CD4-positive, alpha-beta T cell treated with Interleukin-6 at 100 ng/mL for 8 hours (primary cell): ENCODE measurements around the gene MORN3.
"Not testable (repeated sequence)": the region's sequence is repeated elsewhere in the genome, so short reads cannot be mapped to it uniquely, and the experiment has no call there.

Experiments
- DNase-seq: peaks from one replicate; pipeline ENCODE4 v3.0.0-alpha.2; 2020; ENCODE audit warnings: mixed read lengths, low spot score

MORN3 gene

DNA sequence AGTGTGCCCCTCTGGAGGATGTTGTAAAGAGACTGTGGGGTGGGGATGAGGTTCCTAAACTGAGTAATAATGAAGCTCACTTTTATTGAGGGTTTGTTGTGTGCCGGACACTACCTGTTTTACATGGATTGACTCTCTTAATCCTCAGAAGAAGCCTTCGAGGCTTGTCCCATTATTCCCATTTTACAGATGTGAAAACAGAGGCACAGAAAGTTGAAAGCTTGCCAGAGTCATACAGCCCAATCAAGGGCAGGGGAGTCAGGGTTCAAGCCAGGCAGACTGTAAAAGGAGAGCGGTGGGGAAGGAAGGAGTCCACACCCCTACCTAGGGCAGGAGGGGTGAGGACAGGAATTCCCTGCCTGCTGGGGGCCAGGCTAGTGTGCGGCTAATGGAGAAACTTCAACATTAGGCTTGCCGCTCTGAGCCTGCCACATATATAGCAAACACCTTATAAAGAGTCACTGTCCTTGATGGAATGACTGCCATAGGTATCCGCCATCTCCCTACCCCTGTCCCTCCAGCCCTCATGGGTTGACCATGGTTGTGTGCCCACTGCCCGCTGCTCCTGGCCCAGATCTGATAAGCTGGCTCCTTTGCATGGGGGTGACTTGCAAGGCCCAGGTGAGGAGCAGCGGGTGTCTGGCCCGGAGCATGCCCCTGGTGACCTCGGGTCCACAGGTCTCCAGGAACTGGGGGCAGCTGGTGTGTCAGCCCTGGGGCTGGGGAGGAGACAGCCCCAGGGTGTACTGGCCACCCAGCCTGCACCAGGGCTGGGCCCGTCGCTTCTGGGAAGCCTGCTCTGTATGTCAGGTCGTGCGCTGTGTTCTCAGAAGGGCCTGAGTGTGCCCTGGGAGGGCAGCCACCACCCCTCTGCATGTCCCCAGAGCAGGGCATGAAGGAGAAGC lies 30.9 kb downstream of the MORN3 start:
- DNase-seq: no peak

DNA sequence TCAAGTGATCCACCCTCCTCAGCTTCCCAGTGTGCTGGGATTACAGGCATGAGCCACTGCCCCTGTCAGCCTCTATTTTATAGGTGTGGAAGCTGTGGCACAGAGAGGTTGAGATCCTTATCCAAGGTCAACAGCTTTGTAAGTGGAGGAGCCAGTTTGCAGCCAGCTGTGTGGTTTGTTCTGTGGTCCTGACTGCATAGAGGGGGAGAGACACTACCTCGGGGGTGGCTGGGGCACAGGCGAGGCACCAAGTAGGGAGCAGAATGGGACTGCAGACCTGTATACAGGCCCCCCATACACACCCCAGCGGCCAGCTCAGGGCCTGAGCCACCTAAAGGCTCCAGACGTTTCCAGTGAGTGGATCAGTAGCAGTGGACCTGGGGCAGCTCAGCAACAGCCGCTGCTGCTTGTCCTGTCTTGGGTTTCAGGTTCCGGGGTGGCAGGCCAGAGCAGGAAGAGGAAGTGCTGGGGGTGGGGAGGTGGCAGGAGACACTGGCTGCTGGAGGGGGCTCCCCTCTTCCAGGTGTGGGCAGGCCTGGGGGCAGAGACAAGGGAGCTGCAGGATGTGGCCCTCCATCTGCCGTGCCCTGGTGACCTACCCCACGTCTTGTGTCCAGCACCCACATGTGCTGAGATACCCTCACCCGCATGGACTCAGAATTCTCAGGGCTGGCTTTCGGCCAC lies 32.1 kb downstream of the MORN3 start:
- peak; percentile 65 for DNase-seq

DNA sequence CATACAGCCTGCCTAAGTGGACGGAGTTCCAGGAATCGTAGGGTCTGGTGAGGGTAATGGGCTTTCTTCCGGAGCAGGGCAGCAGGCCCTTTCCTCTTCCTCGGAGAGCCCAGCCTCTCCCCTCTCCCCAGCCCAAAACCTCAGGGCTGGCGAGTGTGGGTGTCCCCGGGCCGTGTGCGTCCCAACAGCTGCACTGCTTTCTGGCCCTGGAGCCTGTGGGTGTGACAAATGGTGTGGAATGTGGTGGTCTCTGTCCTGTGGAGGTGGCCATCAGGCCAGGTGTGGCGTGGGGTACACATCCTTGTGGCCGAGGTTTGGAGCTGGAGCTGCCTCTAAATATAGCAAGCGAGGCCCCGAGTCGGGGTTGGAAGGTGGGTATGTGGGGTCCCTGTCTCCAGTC lies 34.6 kb downstream of the MORN3 start:
- DNase-seq: no peak

DNA sequence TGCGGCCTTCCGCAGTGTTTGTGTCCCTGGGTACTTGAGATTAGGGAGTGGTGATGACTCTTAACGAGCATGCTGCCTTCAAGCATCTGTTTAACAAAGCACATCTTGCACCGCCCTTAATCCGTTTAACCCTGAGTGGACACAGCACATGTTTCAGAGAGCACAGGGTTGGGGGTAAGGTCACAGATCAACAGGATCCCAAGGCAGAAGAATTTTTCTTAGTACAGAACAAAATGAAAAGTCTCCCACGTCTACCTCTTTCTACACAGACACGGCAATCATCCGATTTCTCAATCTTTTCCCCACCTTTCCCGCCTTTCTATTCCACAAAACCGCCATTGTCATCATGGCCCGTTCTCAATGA lies 35.6 kb downstream of the MORN3 start:
- not testable (repeated sequence) for DNase-seq

DNA sequence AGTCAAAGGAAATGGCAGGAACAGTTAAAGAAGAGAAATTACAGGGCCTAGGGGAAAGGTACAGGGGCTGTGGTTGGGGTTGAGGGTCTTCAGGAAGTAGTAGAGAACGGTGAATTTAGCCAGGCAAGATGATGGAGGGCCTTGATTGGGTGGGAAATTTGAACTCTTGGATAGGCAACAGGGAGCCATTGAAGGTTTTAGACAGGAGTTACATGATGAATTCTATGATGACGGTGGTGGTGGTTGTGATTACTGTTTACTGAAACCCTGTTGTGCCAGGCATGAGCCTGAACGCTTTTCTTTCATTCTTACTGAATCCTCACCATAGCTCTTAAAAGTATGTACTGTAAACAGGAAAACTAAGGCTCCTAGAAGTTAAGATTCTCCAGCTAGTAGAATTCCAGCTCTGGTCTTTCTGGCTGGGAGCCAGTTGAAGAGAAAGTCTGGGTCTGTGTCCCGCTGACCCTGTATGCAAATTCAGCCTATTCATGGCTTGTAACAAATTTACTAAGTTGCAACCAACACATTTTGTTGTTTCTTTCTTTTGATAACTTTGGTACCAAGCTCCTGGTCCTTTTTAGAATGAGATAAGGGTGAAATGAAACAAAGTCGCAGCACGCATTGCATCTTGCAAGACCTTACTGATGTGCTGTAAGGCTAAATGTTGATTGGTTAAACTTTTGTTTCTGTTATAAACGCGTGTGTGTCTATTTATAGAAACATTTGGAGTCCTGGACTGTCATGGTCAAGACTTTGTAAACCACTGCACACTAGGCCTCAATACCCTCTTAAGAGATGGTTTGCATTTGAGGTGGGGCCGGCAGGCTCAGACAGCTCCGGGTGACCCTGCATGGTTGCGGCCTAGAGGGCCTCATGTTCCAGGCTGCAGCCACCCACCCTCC lies 37.1 kb downstream of the MORN3 start:
- no peak for DNase-seq

DNA sequence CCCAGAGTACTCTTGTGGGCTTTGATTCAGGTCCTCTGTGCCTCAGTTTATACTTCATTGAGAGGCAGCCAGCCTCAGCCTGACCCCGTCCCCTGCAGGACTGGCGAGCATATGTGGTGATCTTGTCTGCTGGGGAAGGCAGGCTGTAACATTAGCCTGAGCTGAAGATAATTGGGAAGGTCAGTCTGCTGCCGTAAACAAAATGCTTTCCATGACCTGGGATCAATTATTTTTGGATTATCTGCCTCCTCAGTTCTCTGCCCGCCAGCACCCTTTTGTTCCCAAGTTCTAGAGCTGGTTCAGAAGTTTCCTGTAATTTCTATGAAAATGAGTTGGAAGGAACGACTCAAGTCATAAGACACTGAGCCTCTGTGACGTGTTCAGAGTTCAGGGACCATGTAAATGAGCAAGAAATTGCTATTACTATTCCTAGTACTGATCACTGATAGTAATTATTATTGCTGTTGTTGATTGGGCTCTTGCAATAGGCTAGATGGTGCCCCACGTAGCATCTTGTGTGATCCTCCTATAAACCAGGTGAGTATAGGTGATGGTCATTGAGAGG lies 38.6 kb downstream of the MORN3 start:
- no peak for DNase-seq

DNA sequence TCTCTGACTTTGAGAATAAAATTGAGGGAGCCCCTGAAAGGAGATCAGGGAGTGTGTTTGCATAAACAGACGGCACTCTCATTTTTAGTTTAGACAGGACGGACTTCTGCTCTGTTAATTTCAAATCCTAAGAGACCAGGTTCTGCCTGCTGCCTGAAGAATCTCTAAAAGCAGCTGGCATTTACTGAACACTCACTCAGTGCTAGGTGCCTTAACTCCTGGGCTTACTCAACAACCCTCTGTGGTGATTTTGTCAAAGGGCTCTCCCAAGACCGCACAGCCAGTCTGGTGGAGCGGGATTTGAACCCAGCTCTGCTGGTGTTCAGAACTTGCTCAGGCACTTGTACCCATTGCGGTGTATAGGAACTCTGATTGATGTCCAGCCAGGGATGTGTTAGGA lies 40.9 kb downstream of the MORN3 start:
- DNase-seq: no peak

DNA sequence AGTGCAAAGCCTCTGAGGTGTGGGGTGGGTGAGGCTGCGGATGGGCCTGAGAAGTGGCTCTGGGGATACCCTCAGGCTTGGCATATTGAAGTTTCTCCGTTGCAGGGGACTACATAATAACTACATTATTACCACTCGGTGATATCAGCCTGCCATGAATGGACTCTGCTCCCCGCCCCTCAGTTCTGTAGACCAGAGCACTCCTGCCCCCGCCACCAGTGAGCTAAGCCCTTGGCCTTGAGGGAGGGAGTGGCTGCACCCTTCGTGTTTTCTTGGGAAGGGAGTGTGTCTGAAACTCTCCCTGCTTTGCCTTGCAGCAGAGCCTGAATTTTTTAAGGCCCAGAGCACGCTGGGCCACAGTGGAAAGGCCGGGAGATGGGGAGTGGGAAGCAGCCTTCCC lies 41.4 kb downstream of the MORN3 start:
- no peak for DNase-seq

DNA sequence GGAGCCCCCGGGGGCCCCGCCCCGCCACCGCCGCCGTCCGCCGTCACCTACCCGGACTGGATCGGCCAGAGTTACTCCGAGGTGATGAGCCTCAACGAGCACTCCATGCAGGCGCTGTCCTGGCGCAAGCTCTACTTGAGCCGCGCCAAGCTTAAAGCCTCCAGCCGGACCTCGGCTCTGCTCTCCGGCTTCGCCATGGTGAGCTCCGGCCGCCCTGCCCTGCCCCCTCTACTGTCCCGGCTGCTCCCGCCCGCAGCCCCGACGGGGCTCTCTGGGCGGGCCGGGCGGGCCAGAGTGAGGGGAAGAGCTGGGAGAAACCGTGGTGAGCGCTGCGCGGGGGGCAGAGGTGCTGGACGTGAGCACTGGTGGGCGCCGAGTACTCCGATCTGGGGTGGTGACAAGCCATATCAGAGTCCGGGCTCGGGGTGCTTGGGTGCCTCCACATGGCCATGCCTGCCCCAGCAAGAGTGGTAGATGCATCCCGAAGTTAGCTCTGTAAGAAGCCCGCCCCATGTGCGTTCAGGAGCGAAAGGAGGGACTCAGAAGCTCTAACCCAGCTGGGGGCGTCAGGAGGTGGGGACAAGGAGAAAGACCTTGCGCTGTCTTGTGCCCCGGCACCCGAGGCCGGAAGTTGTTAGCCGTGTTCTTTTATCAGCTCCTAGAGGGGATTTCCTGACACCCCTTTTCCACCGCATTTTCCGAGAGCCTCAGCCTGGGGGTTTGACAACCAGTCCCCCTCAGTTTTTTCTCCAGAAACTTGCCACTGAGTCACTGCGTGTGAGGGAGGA lies 42.4 kb downstream of the MORN3 start:
- peak; percentile 71 for DNase-seq

DNA sequence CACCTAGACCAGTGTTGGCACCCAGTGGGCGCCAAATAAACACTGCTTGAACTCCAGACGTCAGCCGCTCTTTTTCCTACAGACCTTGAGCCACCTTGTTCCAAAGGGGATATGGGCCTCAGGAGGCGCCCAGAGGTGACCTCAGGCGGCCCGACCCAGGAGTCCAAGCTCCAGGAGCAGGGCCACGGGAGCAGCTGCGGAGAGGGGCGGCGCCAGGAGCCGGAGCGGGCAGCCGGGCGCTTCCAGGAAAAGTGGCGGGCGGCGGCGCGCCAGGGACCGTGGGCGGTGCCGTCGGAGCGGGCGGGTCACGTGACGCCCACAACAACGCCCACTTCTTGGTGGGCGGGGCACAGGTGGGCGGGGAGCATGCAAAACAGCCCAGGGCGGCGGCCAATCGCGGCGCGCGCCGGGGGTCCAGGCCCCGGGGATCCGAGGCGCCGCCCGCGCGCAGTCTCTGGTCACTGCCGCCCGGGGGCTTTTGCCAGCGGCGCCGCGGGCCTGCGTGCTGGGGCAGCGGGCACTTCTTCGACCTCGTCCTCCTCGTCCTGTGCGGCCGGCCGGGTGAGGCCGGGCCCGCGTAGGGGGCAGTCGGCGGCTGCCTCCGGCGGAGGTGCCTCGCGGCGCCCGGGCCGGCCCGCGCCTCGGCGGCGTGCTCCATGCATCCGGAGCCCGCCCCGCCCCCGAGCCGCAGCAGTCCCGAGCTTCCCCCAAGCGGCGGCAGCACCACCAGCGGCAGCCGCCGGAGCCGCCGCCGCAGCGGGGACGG lies 43.2 kb downstream of the MORN3 start, which contains the start of gene ORAI1:
Gene ORAI1 (plus strand): TSS at position 444 of the 766 bp plus-strand sequence.
- peak; percentile 93 for DNase-seq

DNA sequence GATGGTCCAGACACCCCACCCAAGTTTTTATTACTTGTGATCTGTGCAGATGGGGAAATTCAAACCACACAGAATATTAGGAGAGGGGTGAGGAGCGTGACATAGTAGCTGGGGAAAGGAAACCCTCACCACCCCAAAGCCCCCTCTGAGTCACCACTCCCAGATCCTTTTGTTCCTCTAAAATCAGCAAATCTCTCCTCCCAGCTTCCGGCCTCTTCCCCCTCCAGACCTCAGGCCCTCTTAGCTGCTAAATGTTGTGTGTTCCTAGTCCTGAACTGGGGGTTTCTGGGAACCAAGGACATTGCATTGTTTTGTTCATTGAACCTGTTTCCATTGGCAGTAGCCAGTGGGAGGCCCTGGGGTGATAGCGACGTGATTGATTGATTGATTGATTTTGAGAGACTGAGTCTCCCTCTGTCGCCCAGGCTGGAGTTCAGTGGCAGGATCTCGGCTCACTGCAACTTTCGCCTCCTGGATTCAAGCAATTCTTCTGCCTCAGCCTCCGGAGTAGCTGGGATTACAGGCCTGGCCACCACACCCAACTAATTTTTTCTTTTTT lies 49.0 kb downstream of the MORN3 start:
- DNase-seq: no peak

DNA sequence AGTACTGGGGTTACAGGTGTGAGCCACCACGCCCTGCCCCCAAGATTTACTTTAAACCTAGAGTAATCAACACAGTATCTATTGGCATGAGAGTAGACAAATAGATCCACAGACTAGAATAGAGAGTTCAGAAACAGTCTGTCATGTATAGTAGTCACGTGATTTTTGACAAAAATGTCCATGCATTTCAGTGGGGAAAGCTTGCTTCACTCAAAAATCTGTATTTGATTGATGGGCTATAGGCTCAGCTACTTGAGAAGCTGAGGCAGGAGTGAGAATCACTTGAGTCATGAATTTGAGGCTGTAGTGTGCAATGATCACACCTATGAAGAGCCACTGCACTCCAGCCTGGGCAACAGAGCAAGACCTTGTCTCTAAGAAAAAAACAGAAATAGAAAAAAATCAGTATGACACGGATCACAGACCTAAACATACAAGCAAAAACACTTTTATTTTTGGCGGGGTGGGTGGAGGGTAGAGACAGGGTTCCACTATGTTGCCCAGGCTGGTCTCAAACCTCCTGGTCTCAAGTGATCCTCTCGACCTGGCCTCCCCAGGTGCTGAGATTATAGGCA lies 50.7 kb downstream of the MORN3 start:
- no peak for DNase-seq

DNA sequence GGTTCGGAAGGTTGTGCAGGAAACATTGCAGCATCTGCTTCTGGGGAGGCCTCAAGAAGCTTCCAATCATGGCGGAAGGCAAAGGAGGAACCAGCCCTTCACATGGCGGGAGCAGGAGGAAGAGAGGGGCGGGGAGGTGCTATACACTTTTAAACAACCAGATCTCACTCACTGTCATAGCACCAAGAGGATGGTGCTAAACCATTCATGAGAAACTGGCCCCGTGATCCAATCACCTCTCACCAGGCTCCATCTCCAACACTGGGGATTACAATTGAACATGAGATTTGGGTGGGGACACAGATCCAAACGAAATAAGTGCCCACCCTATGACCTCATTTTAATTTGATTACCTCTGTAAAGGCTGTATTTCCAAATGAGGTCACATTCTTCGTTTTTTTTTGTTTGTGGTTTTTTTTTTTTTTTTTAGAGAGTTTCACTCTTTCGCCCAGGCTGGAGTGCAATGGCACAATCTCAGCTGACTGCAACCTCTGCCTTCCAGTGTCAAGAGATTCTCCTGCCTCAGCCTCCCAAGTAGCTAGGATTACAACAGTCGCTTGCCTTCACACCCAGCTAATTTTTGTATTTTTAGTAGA lies 54.5 kb downstream of the MORN3 start:
- no peak for DNase-seq

DNA sequence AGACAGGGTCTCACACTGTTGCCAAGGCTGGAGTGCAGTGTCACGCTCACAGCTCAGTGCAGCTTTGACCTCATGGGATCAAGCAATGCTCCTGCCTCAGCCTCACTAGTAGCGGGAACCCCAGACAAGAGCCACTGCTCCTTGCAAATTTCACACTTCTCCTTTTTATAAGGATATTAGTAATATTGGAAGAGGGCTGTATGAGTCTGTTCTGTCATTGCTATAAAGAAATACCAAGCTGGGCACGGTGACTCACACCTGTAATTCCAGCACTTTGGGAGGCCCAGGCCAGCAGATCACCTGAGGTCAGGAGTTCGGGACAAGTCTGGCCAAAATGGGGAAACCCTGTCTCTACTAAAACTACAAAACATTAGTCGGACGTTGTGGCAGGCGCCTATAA lies 56.0 kb downstream of the MORN3 start:
- no peak for DNase-seq

DNA sequence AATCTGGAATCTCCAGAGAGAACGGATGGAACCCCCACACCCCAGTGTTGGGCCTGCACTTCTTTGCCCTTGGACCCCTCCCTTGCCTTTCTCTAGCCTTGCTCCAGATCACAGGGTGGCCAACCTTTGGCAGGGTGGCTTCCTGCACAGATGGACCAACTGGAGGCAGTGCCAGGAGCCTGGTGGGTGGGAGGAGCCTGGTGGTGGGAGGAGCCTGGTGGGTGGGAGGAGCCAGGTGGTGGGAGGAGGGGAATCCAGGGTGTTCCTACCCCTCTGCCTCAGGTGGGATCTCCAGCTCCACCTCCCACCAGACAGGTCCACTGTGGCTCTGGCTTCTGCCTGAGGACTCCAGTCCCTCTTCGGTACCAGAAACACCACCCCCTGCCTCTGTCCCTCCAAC lies 58.1 kb downstream of the MORN3 start:
- DNase-seq: no peak

DNA sequence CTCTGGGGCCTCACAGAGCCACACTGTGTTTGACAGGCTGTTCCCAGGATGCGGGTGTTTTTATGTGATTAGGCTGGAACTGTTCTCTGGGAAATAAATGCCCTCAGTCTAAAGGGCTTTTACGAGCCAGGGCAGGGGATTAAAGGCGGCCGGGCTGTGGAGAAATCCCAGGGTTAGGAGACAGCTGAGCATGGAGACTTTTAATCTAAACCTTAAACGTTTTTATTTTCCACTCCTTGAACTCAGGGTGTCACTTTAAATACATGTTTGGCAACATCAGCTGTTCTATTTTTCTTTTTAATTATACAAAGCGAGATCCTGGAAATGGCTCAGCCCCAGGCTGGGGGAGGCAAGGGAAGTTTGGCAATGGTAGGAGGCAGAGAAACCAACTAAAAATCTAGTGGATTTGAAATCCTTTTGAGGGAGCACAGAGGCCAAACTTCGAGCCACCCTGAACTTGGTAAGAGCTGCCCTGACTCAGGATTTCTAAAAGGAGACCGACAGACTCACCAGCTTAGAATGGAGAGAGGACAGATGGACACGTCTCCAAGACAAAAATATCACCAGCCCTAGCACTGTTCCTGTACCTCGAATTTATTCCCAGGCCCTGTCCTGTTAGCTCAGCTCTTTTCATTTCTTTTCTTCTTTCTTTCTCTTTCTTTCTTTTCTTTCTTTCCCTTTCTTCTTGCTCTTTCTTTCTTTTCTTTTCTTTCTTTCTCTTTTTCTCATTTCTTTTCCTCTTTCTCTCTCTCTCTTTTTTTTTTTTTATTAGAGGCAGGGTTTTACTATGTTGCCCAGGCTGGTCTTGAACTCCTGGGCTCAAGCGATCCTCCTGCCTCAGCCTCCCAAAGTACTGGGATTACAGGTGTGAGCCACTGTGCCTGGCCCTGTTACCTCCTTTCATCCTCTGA lies 59.0 kb downstream of the MORN3 start:
- DNase-seq: no peak

DNA sequence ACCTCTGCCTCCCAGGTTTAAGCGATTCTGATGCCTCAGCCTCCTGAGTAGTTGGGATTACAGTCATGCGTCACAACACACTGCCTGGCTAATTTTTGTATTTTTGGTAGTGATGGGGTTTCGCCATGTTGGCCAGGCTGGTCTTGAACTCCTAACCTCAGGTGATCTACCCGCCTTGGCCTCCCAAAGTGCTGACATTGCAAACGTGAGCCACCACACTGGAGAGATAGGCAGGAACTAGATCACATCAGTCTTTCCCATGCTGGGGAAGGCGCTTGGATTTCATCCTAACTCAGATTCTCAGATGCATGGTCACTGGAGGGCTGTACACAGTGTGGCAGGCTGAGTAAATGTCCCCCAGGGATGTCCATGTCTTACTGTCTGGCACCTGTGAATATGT lies 61.2 kb downstream of the MORN3 start:
- DNase-seq: no peak

DNA sequence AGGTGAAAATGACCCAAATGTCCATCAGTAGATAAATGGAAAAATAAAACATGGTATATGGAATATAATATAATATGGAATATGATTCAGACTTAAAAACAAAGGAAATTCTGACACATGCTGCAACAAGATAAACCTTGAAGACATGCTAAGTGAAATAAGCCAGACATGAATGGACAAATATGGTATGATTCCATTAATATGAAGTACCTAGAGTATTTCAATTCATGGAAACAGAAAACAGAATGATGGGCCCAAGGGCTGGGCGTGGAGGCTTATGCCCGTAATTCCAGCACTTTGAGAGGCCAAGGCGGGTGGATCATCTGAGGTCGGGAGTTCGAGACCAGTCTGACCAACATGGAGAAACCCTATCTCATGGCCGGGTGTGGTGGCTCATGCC lies 65.9 kb downstream of the MORN3 start:
- no peak for DNase-seq
